Fibroblast of villous mesenchyme (primary cell): ENCODE measurements around the gene C22orf31. TPM values are rescaled to one million over a fixed set of nuclear protein-coding genes. Genes with fewer than 3 reads are reported as not detected.

Source experiments
- DNase-seq: peaks from one replicate; pipeline ENCODE4 v3.0.0-alpha.2; 2010; ENCODE audit warnings: low read depth
- H3K4me3 ChIP-seq: 2 replicates; pipeline ENCODE4 v1.5.1; 2011; ENCODE audit warnings: low read depth, mild to moderate bottlenecking, low read length
- total RNA-seq: library from RNA; depleted of rRNA; stranded (reverse); fragments of >200 nt; gene quantifications from 2 replicates; pipeline ENCODE4 v1.2.3, GENCODE V29; 2012
- TF ChIP-seq, protein P1 (sequence below): IDR thresholded peaks from 2 replicates; pipeline ENCODE4 v1.5.1; 2012; ENCODE audit warnings: low read depth, mild to moderate bottlenecking, low read length; ENCODE audit not compliant: insufficient read depth

Gene C22orf31
- total RNA-seq, 1 donor = not detected

DNA sequence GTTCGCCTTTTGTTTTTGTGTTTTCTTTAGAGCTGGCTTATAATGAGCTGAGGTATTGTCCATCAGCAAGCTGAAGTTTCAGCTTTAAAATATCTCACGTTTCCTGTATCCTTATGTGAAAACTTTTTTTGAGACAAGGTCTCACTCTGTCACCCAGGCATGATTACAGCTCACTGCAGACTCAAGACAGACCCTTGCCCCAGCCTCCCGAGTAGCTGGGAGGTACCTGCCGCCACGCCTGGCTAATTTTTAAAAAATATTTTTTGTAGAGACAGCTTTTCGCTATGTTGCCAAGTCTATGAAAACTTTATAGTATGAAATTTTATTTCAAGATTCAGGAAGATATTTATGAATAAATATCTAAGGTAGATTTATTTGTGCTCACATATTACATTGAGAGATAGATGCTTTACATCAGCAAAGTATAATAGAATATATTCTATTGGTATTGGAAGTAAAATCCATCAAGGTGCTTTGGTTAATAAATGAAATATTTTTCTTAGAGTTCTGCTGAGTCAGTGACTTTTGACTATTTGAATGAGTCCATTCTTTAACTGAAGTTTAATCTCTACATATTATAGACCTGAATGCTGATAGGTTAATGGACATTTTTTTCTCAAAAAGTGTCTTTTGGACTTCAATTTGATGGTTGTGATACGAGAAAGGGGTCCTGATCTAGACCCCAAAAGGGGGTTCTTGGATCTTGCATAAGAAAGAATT is 21.4 kb upstream of the C22orf31 start:
- no peak for DNase-seq
- TF ChIP-seq, protein P1, sequence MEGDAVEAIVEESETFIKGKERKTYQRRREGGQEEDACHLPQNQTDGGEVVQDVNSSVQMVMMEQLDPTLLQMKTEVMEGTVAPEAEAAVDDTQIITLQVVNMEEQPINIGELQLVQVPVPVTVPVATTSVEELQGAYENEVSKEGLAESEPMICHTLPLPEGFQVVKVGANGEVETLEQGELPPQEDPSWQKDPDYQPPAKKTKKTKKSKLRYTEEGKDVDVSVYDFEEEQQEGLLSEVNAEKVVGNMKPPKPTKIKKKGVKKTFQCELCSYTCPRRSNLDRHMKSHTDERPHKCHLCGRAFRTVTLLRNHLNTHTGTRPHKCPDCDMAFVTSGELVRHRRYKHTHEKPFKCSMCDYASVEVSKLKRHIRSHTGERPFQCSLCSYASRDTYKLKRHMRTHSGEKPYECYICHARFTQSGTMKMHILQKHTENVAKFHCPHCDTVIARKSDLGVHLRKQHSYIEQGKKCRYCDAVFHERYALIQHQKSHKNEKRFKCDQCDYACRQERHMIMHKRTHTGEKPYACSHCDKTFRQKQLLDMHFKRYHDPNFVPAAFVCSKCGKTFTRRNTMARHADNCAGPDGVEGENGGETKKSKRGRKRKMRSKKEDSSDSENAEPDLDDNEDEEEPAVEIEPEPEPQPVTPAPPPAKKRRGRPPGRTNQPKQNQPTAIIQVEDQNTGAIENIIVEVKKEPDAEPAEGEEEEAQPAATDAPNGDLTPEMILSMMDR = no peak
- H3K4me3 ChIP-seq = no peak overlapping the region

DNA sequence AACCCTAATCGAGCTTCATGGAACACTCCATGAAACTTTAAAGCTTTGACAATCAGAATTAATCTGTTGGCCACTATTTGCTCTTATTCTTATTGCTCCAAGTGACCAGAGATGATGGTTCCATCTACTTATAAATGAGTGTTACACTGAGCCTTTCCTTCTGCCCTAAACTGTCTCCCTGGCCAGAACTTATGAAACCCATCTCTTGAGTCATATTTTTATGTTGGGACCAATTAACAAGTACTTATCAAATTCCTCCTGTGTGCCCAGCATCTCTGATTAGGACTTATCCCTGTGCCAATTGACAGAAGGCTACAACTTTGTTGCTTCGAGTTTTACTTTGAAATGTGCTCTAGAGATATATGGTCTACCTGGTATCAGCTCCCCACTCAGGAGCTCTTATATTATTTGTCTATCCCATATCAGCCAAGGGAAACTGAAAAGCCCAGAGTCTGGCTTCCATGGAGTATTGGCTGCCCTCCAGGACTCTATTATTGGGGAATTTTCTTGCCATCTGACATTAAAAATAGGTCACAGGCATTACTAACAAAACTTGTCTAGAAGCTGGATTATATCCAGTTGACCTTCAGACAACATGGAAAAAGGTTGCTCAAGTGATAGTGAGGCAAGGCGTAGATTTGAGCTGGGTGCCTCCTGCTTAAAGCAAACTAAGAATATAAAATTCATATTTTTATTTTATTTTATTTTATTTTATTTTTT is 20.0 kb upstream of the C22orf31 start:
- TF ChIP-seq, protein P1 = no peak
- H3K4me3 ChIP-seq = no peak overlapping the region

DNA sequence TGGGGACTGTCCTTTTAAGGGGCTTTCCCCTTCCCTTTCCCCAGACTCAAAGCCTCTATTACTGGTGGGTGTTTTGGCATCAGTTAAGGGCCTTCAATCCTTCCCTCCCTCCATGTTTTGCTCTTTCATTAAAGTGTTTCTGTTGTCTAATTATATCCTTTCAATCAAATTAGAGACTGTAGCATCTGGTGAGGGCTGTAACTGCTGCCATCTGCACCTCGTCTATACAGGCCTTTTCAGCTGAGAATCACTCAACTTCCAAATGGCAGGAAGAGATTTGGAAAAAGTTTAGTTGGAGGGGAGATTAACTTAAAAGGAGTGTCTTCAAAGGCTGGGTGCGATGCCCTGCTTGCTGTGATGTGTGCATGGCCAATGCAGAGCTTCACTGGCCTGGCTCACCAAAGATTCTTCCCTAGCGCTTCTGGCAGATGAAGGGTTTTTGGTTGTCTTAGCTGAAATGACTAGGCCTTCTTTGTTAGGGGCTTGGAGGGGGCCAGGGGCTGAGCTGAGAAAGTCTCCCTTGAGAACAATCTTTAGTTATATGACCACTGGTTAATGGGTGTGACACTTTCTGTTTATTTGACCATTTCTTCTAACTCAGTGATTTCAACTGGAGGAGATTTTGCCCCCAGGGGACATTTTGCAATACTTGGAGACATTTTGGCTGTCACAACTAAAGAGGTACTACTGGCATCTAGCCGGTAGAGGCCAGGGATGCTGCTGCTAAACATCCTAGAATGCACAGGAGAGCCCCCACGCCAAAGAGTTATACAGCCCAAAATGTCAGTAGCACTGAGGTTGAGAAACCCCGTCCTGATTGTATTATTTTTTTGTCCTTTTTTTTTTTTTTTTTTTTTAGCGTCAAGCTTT is 18.7 kb upstream of the C22orf31 start:
- TF ChIP-seq, protein P1 = no peak
- DNase-seq = peak; percentile 54
- H3K4me3 ChIP-seq = no peak overlapping the region

More for the DNA sequence above, 20.0 kb upstream of the C22orf31 start:
- DNase-seq = no peak

DNA sequence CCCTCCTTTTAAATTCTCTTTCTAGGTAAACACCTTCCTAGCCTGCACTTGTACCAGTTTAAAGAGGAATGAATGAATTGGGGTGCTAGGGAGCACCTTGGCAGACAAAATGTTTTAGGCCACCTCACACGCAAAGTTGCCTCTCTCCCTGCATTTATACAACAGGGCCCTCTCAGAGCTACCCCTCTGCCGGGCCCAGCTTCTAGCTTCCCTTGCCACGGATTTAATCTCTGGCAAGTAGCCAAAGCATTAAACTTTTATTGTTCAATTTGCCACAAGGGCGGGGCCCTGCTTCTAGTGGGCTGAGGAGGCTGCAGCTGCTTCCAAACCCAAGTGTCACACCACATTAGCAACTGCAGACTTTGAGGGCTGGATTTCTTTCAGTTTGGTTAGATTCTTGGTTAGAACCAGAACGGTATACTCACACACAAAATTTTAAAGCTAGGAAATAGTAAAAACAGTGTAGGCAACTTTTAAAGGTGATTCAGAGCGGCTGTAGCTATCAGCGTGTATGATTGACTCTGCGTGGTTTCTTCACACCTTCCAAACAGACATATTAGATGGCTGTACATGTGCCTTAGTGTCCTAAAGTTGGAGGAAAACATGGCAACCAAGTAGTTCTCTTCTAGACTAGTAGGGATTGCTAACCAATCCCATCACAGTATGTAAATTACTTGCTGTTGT is 17.7 kb upstream of the C22orf31 start:
- TF ChIP-seq, protein P1 = no peak
- no peak for DNase-seq
- H3K4me3 ChIP-seq = no peak overlapping the region

DNA sequence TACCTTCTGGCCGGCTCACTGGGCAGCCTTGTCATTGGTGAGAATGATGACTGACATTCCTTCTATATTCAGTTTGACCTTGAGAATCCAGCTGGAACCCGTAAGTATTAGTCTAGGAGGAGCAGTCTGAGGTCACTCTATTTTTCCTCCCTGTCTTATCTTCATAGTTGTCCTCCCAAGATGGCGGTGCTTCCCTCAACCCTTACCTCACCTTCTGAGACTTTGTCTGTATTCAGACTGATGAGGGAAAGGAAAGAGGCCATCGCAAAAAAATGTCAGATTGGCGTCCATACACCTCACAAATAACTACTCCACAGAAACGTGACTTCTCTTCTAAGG is 17.2 kb upstream of the C22orf31 start:
- TF ChIP-seq, protein P1 = no peak
- no peak for DNase-seq

More for the DNA sequence above, 17.2 kb upstream of the C22orf31 start:
- no peak overlapping the region for H3K4me3 ChIP-seq
